ENCODE results near the gene NMUR1. TPM values are rescaled to one million over a fixed set of nuclear protein-coding genes. Genes with fewer than 3 reads are reported as not detected.

Gene NMUR1
- total and polyA plus RNA-seq, 2 experiments from 2014 or later, result 0.29 to 0.59 TPM

- TF ChIP-seq ZNF462 (CRISPR knock-in tag; IDR thresholded peaks at IDR 0.05) (no peak), POLR2AphosphoS5 (IDR thresholded peaks at IDR 0.05; ENCODE audit: low read depth) (no peak)
These were observed 15.1 kb upstream of the NMUR1 start (continued) for GRCh38 chr2:231545105-231545902.

GRCh38 chr2:231542136-231542535, 11.9 kb upstream of the NMUR1 start:
- Mint-ChIP-seq H3K4me3 (no peak overlapping the region), H3K4me1 (no peaks in the 10 kb centered on the region), H3K27ac (no peak overlapping the region), H3K9me3 (peaks cover 10% of the 10 kb centered on the region; the same call in 2 of the 3 replicates), H3K27me3 (ENCODE audit: insufficient read depth, low read depth, poor library complexity) (peaks cover 9% of the 10 kb centered on the region), H3K36me3 (ENCODE audit: low read depth) (peaks cover 4% of the 10 kb centered on the region; the same call in 1 of the 3 replicates)
- no peak overlapping the region for H3K27ac ChIP-seq (ENCODE audit: low read depth)
- DNase-seq (ENCODE audit: low spot score) (no peak), ATAC-seq (no peak)
- H2AFZ ChIP-seq, result no peak overlapping the region
- no peak overlapping the region for H3K4me3 ChIP-seq
- no peak overlapping the region for H3K4me2 ChIP-seq
- no peaks in the 10 kb centered on the region for H3K79me2 ChIP-seq (replicated peaks; ENCODE audit: insufficient read depth)
- H3K9me2 ChIP-seq (ENCODE audit: insufficient read depth), result no peaks in the 10 kb centered on the region
- H3K36me3 ChIP-seq (ENCODE audit: insufficient read depth), result no peaks in the 10 kb centered on the region
- H3F3A ChIP-seq (replicated peaks; ENCODE audit: low read depth), result no peaks in the 10 kb centered on the region; the same call in 1 of the 2 replicates
- H3K27me3 ChIP-seq (ENCODE audit: insufficient read depth), result no peaks in the 10 kb centered on the region
- no peaks in the 10 kb centered on the region for H4K20me1 ChIP-seq (replicated peaks; ENCODE audit: insufficient read depth)
- H3K4me1 ChIP-seq (ENCODE audit: insufficient read depth), result peaks cover 4% of the 10 kb centered on the region; the same call in 1 of the 2 replicates
- no peak for TF ChIP-seq NANOG (IDR thresholded peaks at IDR 0.05; ENCODE audit: borderline replicate concordance)
- no peak for TF ChIP-seq EZH2 (IDR thresholded peaks at IDR 0.05; ENCODE audit: low read depth, unreplicated experiment)
- TF ChIP-seq JUNB (IDR thresholded peaks at IDR 0.05; ENCODE audit: unreplicated experiment), result no peak
- TF ChIP-seq CTCF (conservative IDR thresholded peaks at IDR 0.05; ENCODE audit: low read depth in 2 of 2), result no peak
- TF ChIP-seq POLR2AphosphoS5 (IDR thresholded peaks at IDR 0.05; ENCODE audit: low read depth), result no peak
- no peak for TF ChIP-seq ETS1 (IDR thresholded peaks at IDR 0.05)
- TF ChIP-seq ZNF331 (CRISPR knock-in tag; IDR thresholded peaks at IDR 0.05; ENCODE audit: low read depth), result no peak
- no peak for TF ChIP-seq REST (IDR thresholded peaks at IDR 0.05; ENCODE audit: unreplicated experiment)
- no peak for TF ChIP-seq EZH2phosphoT487 (IDR thresholded peaks at IDR 0.05; ENCODE audit: unreplicated experiment)
- no peak for TF ChIP-seq STAT1 (IDR thresholded peaks at IDR 0.05; ENCODE audit: unreplicated experiment)
